BLaER1 (cell line): ENCODE measurements around the gene CUX1.

Experiments used
- H3K27ac ChIP-seq: shearing (Covaris generic); formaldehyde crosslinking; 2 replicates; pipeline ENCODE4 v1.8.1; 2022
- H3K27me3 ChIP-seq: shearing (Covaris generic); formaldehyde crosslinking; 2 replicates; pipeline ENCODE4 v1.8.1; 2022
- H3K36me3 ChIP-seq: shearing (Covaris generic); formaldehyde crosslinking; 2 replicates; pipeline ENCODE4 v1.8.1; 2022
- H3K4me1 ChIP-seq: shearing (Covaris generic); formaldehyde crosslinking; 2 replicates; pipeline ENCODE4 v1.8.1; 2022
- H3K4me2 ChIP-seq: shearing (Covaris generic); formaldehyde crosslinking; 2 replicates; pipeline ENCODE4 v1.8.1; 2022
- H3K4me3 ChIP-seq: shearing (Covaris generic); formaldehyde crosslinking; 2 replicates; pipeline ENCODE4 v1.8.1; 2022
- H3K9ac ChIP-seq: shearing (Covaris generic); formaldehyde crosslinking; 2 replicates; pipeline ENCODE4 v1.8.1; 2022
- H3K9me3 ChIP-seq: shearing (Covaris generic); formaldehyde crosslinking; 2 replicates; pipeline ENCODE4 v1.8.1; 2022
- H4K20me1 ChIP-seq: shearing (Covaris generic); formaldehyde crosslinking; 2 replicates; pipeline ENCODE4 v1.8.1; 2022
- Cebpa-rat ChIP-seq: shearing (Covaris generic); IDR thresholded peaks from 2 replicates; pipeline ENCODE4 v1.8.1; 2022

The CUX1 gene

GRCh38 chr7:102232611-102233286 lies 415.3 kb downstream of the CUX1 start:
- Histone ChIP-seq H3K9me3 (no peaks in the 10 kb centered on the region), H3K27ac (no peak overlapping the region)
- TF ChIP-seq Cebpa-rat: no peak

GRCh38 chr7:102234131-102234530 lies 416.7 kb downstream of the CUX1 start:
- Histone ChIP-seq H3K4me2 (peak overlapping the region; percentile 26; the same call in 1 of the 2 replicates), H3K27me3 (no peaks in the 10 kb centered on the region), H4K20me1 (peaks cover 28% of the 10 kb centered on the region), H3K4me3 (no peak overlapping the region), H3K9me3 (no peaks in the 10 kb centered on the region), H3K27ac (no peak overlapping the region; the same call in 1 of the 2 replicates), H3K36me3 (peaks cover 92% of the 10 kb centered on the region), H3K4me1 (peaks cover 20% of the 10 kb centered on the region), H3K9ac (no peak overlapping the region)
- no peak for TF ChIP-seq Cebpa-rat

More at GRCh38 chr7:102232611-102233286, 415.3 kb downstream of the CUX1 start:
- Histone ChIP-seq H4K20me1 (peaks cover 21% of the 10 kb centered on the region; the same call in 1 of the 2 replicates), H3K4me1 (peaks cover 20% of the 10 kb centered on the region), H3K4me3 (no peak overlapping the region), H3K36me3 (peaks cover 92% of the 10 kb centered on the region), H3K27me3 (no peaks in the 10 kb centered on the region), H3K9ac (no peak overlapping the region), H3K4me2 (no peak overlapping the region)

GRCh38 chr7:102234801-102235550 lies 417.6 kb downstream of the CUX1 start:
- H3K27ac ChIP-seq: 0 out of 2 replicates have a peak overlapping the region, but pooled peaks have one; percentile 18
- H3K9ac ChIP-seq: no peak overlapping the region
- H3K9me3 ChIP-seq: no peaks in the 10 kb centered on the region
- TF ChIP-seq Cebpa-rat: no peak
- peaks cover 29% of the 10 kb centered on the region for H3K4me1 ChIP-seq
- peaks cover 36% of the 10 kb centered on the region for H4K20me1 ChIP-seq
- H3K27me3 ChIP-seq: no peaks in the 10 kb centered on the region
- peak overlapping the region; percentile 26 for H3K4me2 ChIP-seq
- H3K36me3 ChIP-seq: peaks cover 92% of the 10 kb centered on the region
- H3K4me3 ChIP-seq: no peak overlapping the region

- Histone ChIP-seq H3K36me3 (peaks cover 94% of the 10 kb centered on the region), H3K9ac (no peak overlapping the region; the same call in 1 of the 2 replicates)
These were observed 418.7 kb downstream of the CUX1 start for GRCh38 chr7:102236102-102236501.

GRCh38 chr7:102236592-102237287 lies 419.3 kb downstream of the CUX1 start:
- peaks cover 94% of the 10 kb centered on the region for H3K36me3 ChIP-seq
- peaks cover 34% of the 10 kb centered on the region for H3K4me1 ChIP-seq
- peaks cover 54% of the 10 kb centered on the region for H4K20me1 ChIP-seq
- H3K9me3 ChIP-seq: no peaks in the 10 kb centered on the region
- no peak overlapping the region for H3K27ac ChIP-seq
- H3K4me2 ChIP-seq: no peak overlapping the region
- H3K9ac ChIP-seq: no peak overlapping the region; the same call in 1 of the 2 replicates
- H3K4me3 ChIP-seq: no peak overlapping the region
- no peaks in the 10 kb centered on the region for H3K27me3 ChIP-seq
- TF ChIP-seq Cebpa-rat: no peak

More at GRCh38 chr7:102236102-102236501, 418.7 kb downstream of the CUX1 start:
- Histone ChIP-seq H3K27ac (no peak overlapping the region), H3K4me3 (no peak overlapping the region), H3K9me3 (no peaks in the 10 kb centered on the region), H4K20me1 (peaks cover 48% of the 10 kb centered on the region), H3K27me3 (no peaks in the 10 kb centered on the region), H3K4me2 (no peak overlapping the region), H3K4me1 (peaks cover 34% of the 10 kb centered on the region)
- no peak for TF ChIP-seq Cebpa-rat

GRCh38 chr7:102239206-102239820 lies 421.9 kb downstream of the CUX1 start:
- Histone ChIP-seq H3K4me2 (peak overlapping the region; percentile 30; the same call in 1 of the 2 replicates), H3K9ac (no peak overlapping the region), H3K4me3 (no peak overlapping the region), H3K36me3 (peaks cover 94% of the 10 kb centered on the region), H4K20me1 (peaks cover 54% of the 10 kb centered on the region), H3K27ac (no peak overlapping the region; the same call in 1 of the 2 replicates), H3K27me3 (no peaks in the 10 kb centered on the region), H3K4me1 (peaks cover 29% of the 10 kb centered on the region), H3K9me3 (no peaks in the 10 kb centered on the region)
- TF ChIP-seq Cebpa-rat: no peak

- Histone ChIP-seq H3K4me1 (peaks cover 15% of the 10 kb centered on the region), H3K27me3 (no peaks in the 10 kb centered on the region), H3K9ac (no peak overlapping the region), H3K9me3 (no peaks in the 10 kb centered on the region), H3K36me3 (peaks cover 97% of the 10 kb centered on the region), H3K4me3 (no peak overlapping the region), H3K27ac (no peak overlapping the region), H4K20me1 (peaks cover 64% of the 10 kb centered on the region), H3K4me2 (no peak overlapping the region)
- TF ChIP-seq Cebpa-rat: no peak
These were observed 424.0 kb downstream of the CUX1 start for GRCh38 chr7:102241431-102241830.

- Histone ChIP-seq H3K4me1 (peaks cover 9% of the 10 kb centered on the region), H3K4me3 (no peak overlapping the region), H3K36me3 (peaks cover 100% of the 10 kb centered on the region), H3K27ac (no peak overlapping the region), H3K27me3 (no peaks in the 10 kb centered on the region), H4K20me1 (peaks cover 52% of the 10 kb centered on the region), H3K4me2 (no peak overlapping the region), H3K9me3 (no peaks in the 10 kb centered on the region), H3K9ac (no peak overlapping the region)
- TF ChIP-seq Cebpa-rat: no peak
These were observed 427.2 kb downstream of the CUX1 start for GRCh38 chr7:102244601-102245000.

GRCh38 chr7:102248081-102248455 lies 430.6 kb downstream of the CUX1 start:
- H3K9me3 ChIP-seq: no peaks in the 10 kb centered on the region
- H3K27me3 ChIP-seq: no peaks in the 10 kb centered on the region
- H3K4me1 ChIP-seq: peaks cover 32% of the 10 kb centered on the region
- H3K4me3 ChIP-seq: no peak overlapping the region
- peaks cover 59% of the 10 kb centered on the region for H4K20me1 ChIP-seq
- no peak overlapping the region for H3K27ac ChIP-seq
- no peak overlapping the region for H3K4me2 ChIP-seq
- no peak for TF ChIP-seq Cebpa-rat
- no peak overlapping the region for H3K9ac ChIP-seq
- H3K36me3 ChIP-seq: peaks cover 82% of the 10 kb centered on the region
